B cell (primary cell): ENCODE data around the gene NEUROD2. TPM values are rescaled to one million over a fixed set of nuclear protein-coding genes. Genes with fewer than 3 reads are reported as not detected.

Source experiments
- ATAC-seq: fragments of 200-7000 bp; cut with Tn5 transposase; one replicate; pipeline ENCODE4 v1.10.0; 2021; ENCODE audit warnings: low read depth, mild to moderate bottlenecking, moderate number of reproducible peaks, moderate library complexity
- CTCF ChIA-PET: fragments of 350-600 bp; sonication (Branson Sonifier 250); formaldehyde crosslinking; loops from one replicate; lab custom pipeline; 2021; ENCODE audit warnings: antibody characterized with exemption, inconsistent platforms; lab: Charles Lee
- POLR2A ChIA-PET: fragments of 350-600 bp; sonication (Branson Sonifier 250); formaldehyde crosslinking; loops from one replicate; lab custom pipeline; 2021; ENCODE audit warnings: antibody characterized with exemption; lab: Charles Lee
- DNase-seq: peaks from one replicate; pipeline ENCODE4 v3.0.0; 2013
- H2AFZ ChIP-seq: 2 replicates; pipeline ENCODE4 v1.6.1; 2012; ENCODE audit warnings: mild to moderate bottlenecking, low read depth, low read length; ENCODE audit not compliant: insufficient read depth, poor library complexity, severe bottlenecking
- H3K27ac ChIP-seq, 2 donors: 1 replicate in 1 of 2; 2 replicates in 1 of 2; pipeline ENCODE4 v1.5.1; 2012 to 2013; ENCODE audit warnings: low read length in 2 of 2, mild to moderate bottlenecking in 2 of 2, moderate library complexity in 1 of 2
- H3K27me3 ChIP-seq, 4 experiments: fragments of 200-600 bp in 1 of 4; sonication (generic) in 1 of 4; replicated peaks in 1 of 4; 1 replicate in 2 of 4; 2 replicates in 2 of 4; pipeline versions ENCODE4 v1.6.1 to v1.7.0; 2013 to 2016; ENCODE audit warnings: low read length in 3 of 4, mild to moderate bottlenecking in 2 of 4, mixed read lengths in 1 of 4, moderate library complexity in 1 of 4; ENCODE audit not compliant: insufficient read depth in 4 of 4, control insufficient read depth in 3 of 4; ENCODE audit errors: control extremely low read depth in 1 of 4
- H3K36me3 ChIP-seq, 2 experiments: replicated peaks in 1 of 2; 1 replicate in 1 of 2; 2 replicates in 1 of 2; pipeline versions ENCODE4 v1.6.1 to v1.7.1; 2013; ENCODE audit warnings: low read length in 1 of 2; ENCODE audit not compliant: insufficient read depth in 2 of 2, control insufficient read depth in 1 of 2; ENCODE audit errors: control extremely low read depth in 1 of 2, extremely low read depth in 1 of 2
- H3K4me1 ChIP-seq, 2 donors: fragments of 200-600 bp in 1 of 2; sonication (generic) in 1 of 2; 1 replicate in 1 of 2; 2 replicates in 1 of 2; pipeline versions ENCODE4 v1.5.1 to v1.6.1; 2013 to 2017; ENCODE audit warnings: low read length in 2 of 2; ENCODE audit not compliant: control insufficient read depth in 2 of 2, insufficient read depth in 2 of 2
- H3K4me2 ChIP-seq: replicated peaks from 2 replicates; pipeline ENCODE3; 2012; ENCODE audit warnings: mild to moderate bottlenecking, low read depth, low read length; ENCODE audit not compliant: poor library complexity, severe bottlenecking
- H3K4me3 ChIP-seq, 5 experiments: fragments of 200-600 bp in 1 of 5; sonication (generic) in 1 of 5; 1 replicate in 3 of 5; 2 replicates in 2 of 5; pipeline versions ENCODE4 v1.5.1 to v1.7.0; 2011 to 2016; ENCODE audit warnings: low read length in 4 of 5, mild to moderate bottlenecking in 4 of 5, low read depth in 2 of 5, control low read depth in 1 of 5, moderate library complexity in 1 of 5; ENCODE audit not compliant: insufficient read depth in 1 of 5; ENCODE audit errors: control extremely low read depth in 1 of 5, extremely low read depth in 1 of 5
- H3K79me2 ChIP-seq: fragments of 200-600 bp; sonication (generic); one replicate; pipeline ENCODE4 v1.6.0; 2016; ENCODE audit warnings: low read length; ENCODE audit not compliant: control insufficient read depth, insufficient read depth
- H3K9ac ChIP-seq: fragments of 200-600 bp; sonication (generic); 2 replicates; pipeline ENCODE4 v1.6.1; 2017; ENCODE audit warnings: mild to moderate bottlenecking, low read length, moderate library complexity
- H3K9me3 ChIP-seq, 3 donors: one replicate each; pipeline versions ENCODE4 v1.6.1 to v1.7.1; 2013; ENCODE audit warnings: low read length in 2 of 3; ENCODE audit not compliant: control insufficient read depth in 2 of 3, insufficient read depth in 1 of 3; ENCODE audit errors: control extremely low read depth in 1 of 3
- H4K20me1 ChIP-seq: 2 replicates; pipeline ENCODE4 v1.6.0; 2012; ENCODE audit warnings: mild to moderate bottlenecking, low read length; ENCODE audit not compliant: insufficient read depth, control insufficient read depth, poor library complexity, severe bottlenecking
- H3K27ac Mint-ChIP-seq: one replicate; pipeline ENCODE4 v1.8.0; 2021; ENCODE audit warnings: mixed read lengths
- H3K27me3 Mint-ChIP-seq: one replicate; pipeline ENCODE4 v1.8.0; 2021; ENCODE audit warnings: mixed read lengths
- H3K4me1 Mint-ChIP-seq: one replicate; pipeline ENCODE4 v1.8.0; 2021; ENCODE audit warnings: mixed read lengths
- H3K4me3 Mint-ChIP-seq: one replicate; pipeline ENCODE4 v1.8.0; 2021; ENCODE audit warnings: mixed read lengths
- H3K9me3 Mint-ChIP-seq: one replicate; pipeline ENCODE4 v1.8.0; 2022; ENCODE audit warnings: mixed read lengths; ENCODE audit not compliant: insufficient read depth
- EZH2 ChIP-seq: IDR thresholded peaks from 2 replicates; pipeline ENCODE4 v1.6.1; 2012; ENCODE audit warnings: borderline replicate concordance, low read depth, mild to moderate bottlenecking, moderate library complexity, low read length; ENCODE audit not compliant: insufficient read depth, poor library complexity, severe bottlenecking
- WGBS: methylation state at CpG from one replicate; pipeline ENCODE4 v1.1.5; 2013; ENCODE audit warnings: missing lambda C conversion rate; ENCODE audit not compliant: insufficient coverage; 5-methylcytosine and 5-hydroxymethylcytosine counted together
- intact Hi-C: fragments of 100-400 bp; cut with micrococcal nuclease; formaldehyde crosslinking; loops from one replicate; pipeline ENCODE4 v1.10.0; 2022
- polyA plus RNA-seq: library from polyadenylated mRNA; depleted of rRNA; stranded (reverse); fragments of >200 nt; gene quantifications from 2 replicates; pipeline ENCODE4 v1.2.3, GENCODE V29; 2012
- total RNA-seq, 2 donors: library from RNA; stranded (reverse); fragments of 120-200 nt in 1 of 2; gene quantifications; 1 replicate in 1 of 2; 2 replicates in 1 of 2; pipeline versions ENCODE4 v1.2.3 to v1.2.4, GENCODE V29; 2013 to 2022
- TF ChIP-seq, protein P1 (sequence below): fragments of 200-600 bp; IDR thresholded peaks from one replicate; pipeline ENCODE4 v1.8.0; 2022; ENCODE audit warnings: antibody characterized with exemption, mild to moderate bottlenecking

NEUROD2 gene
- total and polyA plus RNA-seq, 2 donors (not counting 1 experiment from before 2014, with no cell fraction given): 0.04 TPM; not detected in 1

DNA sequence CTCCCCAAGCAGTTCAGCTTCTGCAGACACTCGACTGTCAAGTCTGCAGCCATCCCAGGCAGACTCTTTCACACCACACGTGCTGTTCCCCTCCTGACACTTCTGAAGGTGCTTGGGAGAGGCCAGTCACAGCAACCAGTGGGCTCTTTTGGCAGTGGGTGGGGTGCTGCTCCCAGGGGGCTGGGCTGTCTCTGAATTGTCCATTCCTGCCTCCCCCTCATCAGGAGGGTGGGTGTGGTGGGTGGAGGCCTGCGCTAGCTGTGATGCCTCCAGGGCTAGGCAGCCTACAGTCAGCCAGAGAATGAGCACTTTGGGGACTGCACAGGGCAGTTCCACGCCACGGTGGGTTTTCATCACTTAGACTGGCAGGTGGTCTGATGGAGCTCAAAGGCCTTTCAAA is 39.5 kb upstream of the NEUROD2 start:
- Mint-ChIP-seq H3K9me3 (no peaks in the 10 kb centered on the region), H3K4me1 (peaks cover 40% of the 10 kb centered on the region), H3K27me3 (no peaks in the 10 kb centered on the region), H3K27ac (no peak overlapping the region), H3K4me3 (no peak overlapping the region)
- H3K27me3 ChIP-seq: no peaks in the 10 kb centered on the region
- 93% methylated on average over 3 of the region's 5 CpGs for WGBS
- H3K27ac ChIP-seq: no peak overlapping the region
- peaks cover 72% of the 10 kb centered on the region for H3K79me2 ChIP-seq
- peaks cover 0 to 10% of the 10 kb centered on the region in 2 donors for H3K4me1 ChIP-seq
- no peak overlapping the region for H3K4me2 ChIP-seq
- H3K4me3 ChIP-seq: no peak overlapping the region
- H3K9me3 ChIP-seq: no peaks in the 10 kb centered on the region
- ATAC-seq: no peak
- intact Hi-C loops: no loop called here
- CTCF ChIA-PET: interaction anchor here (1.1 to 1.6 kb wide), 4 partner anchors 13 to 333 kb away, joined by 3 to 4 read pairs (median 4); partner anchors contain the start of gene PSMD3
- POLR2A ChIA-PET: no interaction called here
- no peak overlapping the region for H2AFZ ChIP-seq
- peaks cover 0 to 12% of the 10 kb centered on the region in 2 experiments for H3K36me3 ChIP-seq
- no peak for DNase-seq
- no peak overlapping the region for H3K9ac ChIP-seq
- TF ChIP-seq, protein P1, sequence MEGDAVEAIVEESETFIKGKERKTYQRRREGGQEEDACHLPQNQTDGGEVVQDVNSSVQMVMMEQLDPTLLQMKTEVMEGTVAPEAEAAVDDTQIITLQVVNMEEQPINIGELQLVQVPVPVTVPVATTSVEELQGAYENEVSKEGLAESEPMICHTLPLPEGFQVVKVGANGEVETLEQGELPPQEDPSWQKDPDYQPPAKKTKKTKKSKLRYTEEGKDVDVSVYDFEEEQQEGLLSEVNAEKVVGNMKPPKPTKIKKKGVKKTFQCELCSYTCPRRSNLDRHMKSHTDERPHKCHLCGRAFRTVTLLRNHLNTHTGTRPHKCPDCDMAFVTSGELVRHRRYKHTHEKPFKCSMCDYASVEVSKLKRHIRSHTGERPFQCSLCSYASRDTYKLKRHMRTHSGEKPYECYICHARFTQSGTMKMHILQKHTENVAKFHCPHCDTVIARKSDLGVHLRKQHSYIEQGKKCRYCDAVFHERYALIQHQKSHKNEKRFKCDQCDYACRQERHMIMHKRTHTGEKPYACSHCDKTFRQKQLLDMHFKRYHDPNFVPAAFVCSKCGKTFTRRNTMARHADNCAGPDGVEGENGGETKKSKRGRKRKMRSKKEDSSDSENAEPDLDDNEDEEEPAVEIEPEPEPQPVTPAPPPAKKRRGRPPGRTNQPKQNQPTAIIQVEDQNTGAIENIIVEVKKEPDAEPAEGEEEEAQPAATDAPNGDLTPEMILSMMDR: no peak
- no peak for TF ChIP-seq EZH2
- H4K20me1 ChIP-seq: peaks cover 79% of the 10 kb centered on the region

DNA sequence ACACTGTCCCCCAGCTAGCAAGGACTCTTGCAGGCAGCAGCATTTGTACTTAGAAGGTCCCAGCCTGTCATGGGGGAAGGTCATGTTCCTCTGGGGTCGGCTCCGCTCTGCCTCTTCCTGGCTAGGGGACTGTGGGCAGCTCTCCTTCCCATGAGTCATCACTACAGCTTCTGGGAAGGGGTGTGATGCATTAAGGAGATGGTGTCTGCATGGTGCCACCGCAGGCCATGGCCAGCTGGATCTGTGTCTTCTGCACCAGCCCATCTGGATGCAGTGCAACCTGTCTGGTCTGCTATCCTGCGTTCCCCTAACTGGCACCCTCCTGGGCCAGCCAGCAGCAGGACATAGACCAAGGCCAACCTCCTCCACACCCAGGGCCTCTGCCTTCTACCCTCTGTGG is 35.6 kb upstream of the NEUROD2 start:
- Mint-ChIP-seq H3K4me1 (peaks cover 55% of the 10 kb centered on the region), H3K27me3 (no peaks in the 10 kb centered on the region), H3K4me3 (no peak overlapping the region), H3K9me3 (no peaks in the 10 kb centered on the region), H3K27ac (no peak overlapping the region)
- TF ChIP-seq EZH2: no peak
- TF ChIP-seq, protein P1: no peak
- Histone ChIP-seq H3K4me3 (no peak overlapping the region), H3K27me3 (no peaks in the 10 kb centered on the region), H3K9me3 (no peaks in the 10 kb centered on the region), H3K36me3 (peaks cover 0 to 7% of the 10 kb centered on the region in 2 experiments), H3K79me2 (peaks cover 97% of the 10 kb centered on the region), H2AFZ (no peak overlapping the region), H3K4me1 (peaks cover 30 to 46% of the 10 kb centered on the region in 2 donors), H3K4me2 (no peak overlapping the region), H3K9ac (no peak overlapping the region), H4K20me1 (peaks cover 92% of the 10 kb centered on the region), H3K27ac (no peak overlapping the region)
- intact Hi-C loops: no loop called here
- ChIA-PET CTCF (interaction anchor here (0.8 to 3.7 kb wide), 3 partner anchors 9 to 25 kb away, joined by 3 to 22 read pairs (median 4); no protein-coding TSS in a partner anchor), POLR2A (no interaction called here)
- DNase-seq (no peak), ATAC-seq (no peak)
- 83% methylated on average over 4 of the region's 4 CpGs for WGBS
